HEK293 (cell line): ENCODE data around the gene SMIM7.

Experiments
- CTCF ChIA-PET: fragments of 350-600 bp; formaldehyde crosslinking; extraction: SDS; loops from one replicate; lab custom pipeline; 2021; ENCODE audit warnings: antibody characterized with exemption; lab: Yijun Ruan, JAX
- POLR2A ChIA-PET: fragments of 300-600 bp; formaldehyde crosslinking; extraction: SDS; loops from one replicate; lab custom pipeline; 2020; ENCODE audit warnings: antibody characterized with exemption, inconsistent platforms; lab: Yijun Ruan, JAX
- H3K27ac ChIP-seq: fragments of 200-500 bp; sonication (Bioruptor generic); 2 replicates; pipeline ENCODE4 v1.5.1; 2014; ENCODE audit warnings: low read depth, low read length, control low read depth, inconsistent platforms; ENCODE audit errors: extremely low read depth
- H3K36me3 ChIP-seq, 2 experiments: fragments of 200-500 bp in 1 of 2; sonication (Bioruptor generic) in 1 of 2; 1 replicate in 1 of 2; 2 replicates in 1 of 2; pipeline ENCODE4 v1.5.1; 2014 to 2017; ENCODE audit warnings: inconsistent platforms in 2 of 2, low read length in 2 of 2; ENCODE audit not compliant: control insufficient read depth in 2 of 2, insufficient read depth in 1 of 2
- H3K4me1 ChIP-seq: fragments of 200-500 bp; sonication (Bioruptor generic); 2 replicates; pipeline ENCODE4 v1.5.1; 2014; ENCODE audit warnings: mild to moderate bottlenecking, low read length, inconsistent platforms; ENCODE audit not compliant: control insufficient read depth, insufficient read depth
- H3K4me3 ChIP-seq: 2 replicates; pipeline ENCODE4 v1.5.1; 2011; ENCODE audit warnings: low read depth, mild to moderate bottlenecking, control low read depth, low read length, moderate library complexity
- H3K9me3 ChIP-seq: fragments of 200-500 bp; sonication (Bioruptor generic); 2 replicates; pipeline ENCODE4 v1.5.1; 2014; ENCODE audit warnings: low read depth, low read length, inconsistent platforms; ENCODE audit not compliant: control insufficient read depth, insufficient read depth
- ELK4 ChIP-seq: IDR thresholded peaks from 2 replicates; pipeline ENCODE4 v1.6.1; 2011; ENCODE audit warnings: mild to moderate bottlenecking, low read depth, low read length, borderline replicate concordance
- GFI1B ChIP-seq: fragments of 450-650 bp; formaldehyde crosslinking; IDR thresholded peaks from 2 replicates; pipeline ENCODE4 v1.5.1; 2016; ENCODE audit warnings: missing biosample characterization, missing genetic modification characterization
- KLF1 ChIP-seq: fragments of 450-650 bp; formaldehyde crosslinking; IDR thresholded peaks from 2 replicates; pipeline ENCODE4 v1.5.1; 2016; ENCODE audit warnings: missing biosample characterization, missing genetic modification characterization
- KLF10 ChIP-seq: fragments of 450-650 bp; IDR thresholded peaks from 2 replicates; pipeline ENCODE4 v1.5.1; 2018; ENCODE audit warnings: missing biosample characterization, mild to moderate bottlenecking, missing genetic modification characterization
- KLF7 ChIP-seq: fragments of 450-650 bp; formaldehyde crosslinking; IDR thresholded peaks from 2 replicates; pipeline ENCODE4 v1.5.1; 2016; ENCODE audit warnings: missing biosample characterization, missing genetic modification characterization, borderline replicate concordance
- KLF8 ChIP-seq: fragments of 450-650 bp; formaldehyde crosslinking; IDR thresholded peaks from 2 replicates; pipeline ENCODE4 v1.5.1; 2016; ENCODE audit warnings: missing biosample characterization, missing genetic modification characterization
- PRDM6 ChIP-seq: fragments of 450-650 bp; formaldehyde crosslinking; IDR thresholded peaks from 2 replicates; pipeline ENCODE4 v1.5.1; 2017; ENCODE audit warnings: missing biosample characterization, missing genetic modification characterization
- SCRT2 ChIP-seq: fragments of 450-650 bp; formaldehyde crosslinking; IDR thresholded peaks from 2 replicates; pipeline ENCODE4 v1.5.1; 2016; ENCODE audit warnings: missing biosample characterization, missing genetic modification characterization
- SP3 ChIP-seq: fragments of 450-650 bp; formaldehyde crosslinking; IDR thresholded peaks from 2 replicates; pipeline ENCODE4 v1.5.1; 2016; ENCODE audit warnings: missing biosample characterization, missing genetic modification characterization
- ZBTB48 ChIP-seq: fragments of 450-650 bp; formaldehyde crosslinking; IDR thresholded peaks from 2 replicates; pipeline ENCODE4 v1.5.1; 2016; ENCODE audit warnings: missing biosample characterization, missing genetic modification characterization
- ZFP3 ChIP-seq: fragments of 450-650 bp; formaldehyde crosslinking; IDR thresholded peaks from 2 replicates; pipeline ENCODE4 v1.5.1; 2016; ENCODE audit warnings: low read depth, missing biosample characterization, missing genetic modification characterization
- ZNF23 ChIP-seq: fragments of 450-650 bp; formaldehyde crosslinking; IDR thresholded peaks from 2 replicates; pipeline ENCODE4 v1.5.1; 2016; ENCODE audit warnings: missing biosample characterization, missing genetic modification characterization, borderline replicate concordance
- ZNF398 ChIP-seq: fragments of 450-650 bp; formaldehyde crosslinking; IDR thresholded peaks from 2 replicates; pipeline ENCODE4 v1.5.1; 2017; ENCODE audit warnings: missing biosample characterization, missing genetic modification characterization
- ZNF549 ChIP-seq: fragments of 450-650 bp; IDR thresholded peaks from 2 replicates; pipeline ENCODE4 v1.5.1; 2018; ENCODE audit warnings: missing biosample characterization, missing genetic modification characterization, mild to moderate bottlenecking, inconsistent platforms, moderate library complexity
- ZNF561 ChIP-seq: fragments of 450-650 bp; IDR thresholded peaks from 2 replicates; pipeline ENCODE4 v1.5.1; 2018; ENCODE audit warnings: missing biosample characterization, missing genetic modification characterization, borderline replicate concordance
- ZNF600 ChIP-seq: fragments of 450-650 bp; formaldehyde crosslinking; IDR thresholded peaks from 2 replicates; pipeline ENCODE4 v1.5.1; 2016; ENCODE audit warnings: missing biosample characterization, missing genetic modification characterization
- ZNF629 ChIP-seq: fragments of 450-650 bp; formaldehyde crosslinking; IDR thresholded peaks from 2 replicates; pipeline ENCODE4 v1.5.1; 2017; ENCODE audit warnings: missing biosample characterization, missing genetic modification characterization
- ZNF76 ChIP-seq: fragments of 450-650 bp; formaldehyde crosslinking; IDR thresholded peaks from 2 replicates; pipeline ENCODE4; 2016; ENCODE audit warnings: low read depth, missing biosample characterization, missing genetic modification characterization, borderline replicate concordance
- ZNF837 ChIP-seq: fragments of 450-650 bp; formaldehyde crosslinking; IDR thresholded peaks from 2 replicates; pipeline ENCODE4 v1.5.1; 2016; ENCODE audit warnings: missing biosample characterization, missing genetic modification characterization
- ZXDB ChIP-seq: fragments of 450-650 bp; formaldehyde crosslinking; IDR thresholded peaks from 2 replicates; pipeline ENCODE4 v1.5.1; 2016; ENCODE audit warnings: missing biosample characterization, missing genetic modification characterization
- TF ChIP-seq, protein P1 (sequence below): fragments of 450-650 bp; formaldehyde crosslinking; IDR thresholded peaks from 2 replicates; pipeline ENCODE4 v1.5.1; 2016; ENCODE audit warnings: missing biosample characterization, missing genetic modification characterization
- TF ChIP-seq, protein P2 (sequence below): fragments of 450-650 bp; formaldehyde crosslinking; IDR thresholded peaks from 2 replicates; pipeline ENCODE4 v1.5.1; 2016; ENCODE audit warnings: missing biosample characterization, missing genetic modification characterization
- TF ChIP-seq, protein P3 (sequence below): fragments of 450-650 bp; formaldehyde crosslinking; IDR thresholded peaks from 2 replicates; pipeline ENCODE4 v1.5.1; 2017; ENCODE audit warnings: missing biosample characterization, missing genetic modification characterization

The SMIM7 gene

GRCh38 chr19:16628984-16629691, 30.8 kb downstream of the SMIM7 start (continued):
- TF ChIP-seq ZNF398 (tag by site-specific recombination) (peak; percentile 74), ZNF76 (tag by site-specific recombination) (peak; percentile 57; the same call in 1 of the 2 replicates), SCRT2 (peak; percentile 93), ZNF549 (tag by site-specific recombination) (peak; percentile 95), ZXDB (peak; percentile 31; the same call in 1 of the 2 replicates), ZNF600 (tag by site-specific recombination) (no peak), ZNF629 (tag by site-specific recombination) (peak; percentile 27; the same call in 1 of the 2 replicates), ZBTB48 (tag by site-specific recombination) (no peak), PRDM6 (tag by site-specific recombination) (peak; percentile 25), GFI1B (tag by site-specific recombination) (peak; percentile 42; the same call in 1 of the 2 replicates), ZNF23 (tag by site-specific recombination) (no peak)

GRCh38 chr19:16628183-16628983, 31.6 kb downstream of the SMIM7 start, which contains the start of gene MED26:
Gene MED26 (minus strand): TSS chr19:16628204. CDS start chr19:16627943, 261 bp downstream.
- Histone ChIP-seq H3K36me3 (peaks cover 7 to 39% of the 10 kb centered on the region in 2 experiments; a peak in 2 of 3 replicates), H3K4me1 (no peaks in the 10 kb centered on the region), H3K9me3 (no peaks in the 10 kb centered on the region), H3K4me3 (peak within 1 kb of the TSS; percentile 89), H3K27ac (peak within 1 kb of the TSS; percentile 92)
- ChIA-PET POLR2A (interaction anchor here (0.6 to 3.1 kb wide), 19 partner anchors 10 to 519 kb away, joined by 3 to 20 read pairs (median 6); partner anchors contain the start of genes C19orf44, CALR3, SLC35E1 and SMIM7), CTCF (interaction anchor here (0.6 kb wide), 3 partner anchors 12 to 429 kb away, joined by 3 read pairs; no protein-coding TSS in a partner anchor)
- TF ChIP-seq SCRT2: no peak
- TF ChIP-seq KLF8 (tag by site-specific recombination): peak; percentile 100
- TF ChIP-seq KLF1 (tag by site-specific recombination): peak; percentile 99
- TF ChIP-seq ELK4: no peak
- TF ChIP-seq, protein P1, sequence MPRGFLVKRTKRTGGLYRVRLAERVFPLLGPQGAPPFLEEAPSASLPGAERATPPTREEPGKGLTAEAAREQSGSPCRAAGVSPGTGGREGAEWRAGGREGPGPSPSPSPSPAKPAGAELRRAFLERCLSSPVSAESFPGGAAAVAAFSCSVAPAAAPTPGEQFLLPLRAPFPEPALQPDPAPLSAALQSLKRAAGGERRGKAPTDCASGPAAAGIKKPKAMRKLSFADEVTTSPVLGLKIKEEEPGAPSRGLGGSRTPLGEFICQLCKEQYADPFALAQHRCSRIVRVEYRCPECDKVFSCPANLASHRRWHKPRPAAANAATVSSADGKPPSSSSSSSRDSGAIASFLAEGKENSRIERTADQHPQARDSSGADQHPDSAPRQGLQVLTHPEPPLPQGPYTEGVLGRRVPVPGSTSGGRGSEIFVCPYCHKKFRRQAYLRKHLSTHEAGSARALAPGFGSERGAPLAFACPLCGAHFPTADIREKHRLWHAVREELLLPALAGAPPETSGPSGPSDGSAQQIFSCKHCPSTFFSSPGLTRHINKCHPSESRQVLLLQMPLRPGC (tag by site-specific recombination): peak; percentile 83; the same call in 1 of the 2 replicates
- TF ChIP-seq KLF10 (tag by site-specific recombination): peak; percentile 35
- TF ChIP-seq ZNF561: peak; percentile 59
- TF ChIP-seq KLF7 (tag by site-specific recombination): peak; percentile 80
- TF ChIP-seq, protein P2, sequence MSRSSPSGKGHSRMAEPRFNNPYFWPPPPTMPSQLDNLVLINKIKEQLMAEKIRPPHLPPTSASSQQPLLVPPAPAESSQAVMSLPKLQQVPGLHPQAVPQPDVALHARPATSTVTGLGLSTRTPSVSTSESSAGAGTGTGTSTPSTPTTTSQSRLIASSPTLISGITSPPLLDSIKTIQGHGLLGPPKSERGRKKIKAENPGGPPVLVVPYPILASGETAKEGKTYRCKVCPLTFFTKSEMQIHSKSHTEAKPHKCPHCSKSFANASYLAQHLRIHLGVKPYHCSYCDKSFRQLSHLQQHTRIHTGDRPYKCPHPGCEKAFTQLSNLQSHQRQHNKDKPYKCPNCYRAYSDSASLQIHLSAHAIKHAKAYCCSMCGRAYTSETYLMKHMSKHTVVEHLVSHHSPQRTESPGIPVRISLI (tag by site-specific recombination): peak; percentile 79
- peak; percentile 97 for TF ChIP-seq SP3 (tag by site-specific recombination)
- TF ChIP-seq ZFP3 (tag by site-specific recombination): no peak
- 0 out of 2 replicates have a peak, but pooled peaks have one; percentile 71 for TF ChIP-seq ZNF837
- TF ChIP-seq, protein P3, sequence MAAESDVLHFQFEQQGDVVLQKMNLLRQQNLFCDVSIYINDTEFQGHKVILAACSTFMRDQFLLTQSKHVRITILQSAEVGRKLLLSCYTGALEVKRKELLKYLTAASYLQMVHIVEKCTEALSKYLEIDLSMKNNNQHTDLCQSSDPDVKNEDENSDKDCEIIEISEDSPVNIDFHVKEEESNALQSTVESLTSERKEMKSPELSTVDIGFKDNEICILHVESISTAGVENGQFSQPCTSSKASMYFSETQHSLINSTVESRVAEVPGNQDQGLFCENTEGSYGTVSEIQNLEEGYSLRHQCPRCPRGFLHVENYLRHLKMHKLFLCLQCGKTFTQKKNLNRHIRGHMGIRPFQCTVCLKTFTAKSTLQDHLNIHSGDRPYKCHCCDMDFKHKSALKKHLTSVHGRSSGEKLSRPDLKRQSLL (tag by site-specific recombination): peak; percentile 15; the same call in 1 of the 2 replicates
